PC-9 (cell line): ENCODE results near the gene MACROD2. TPM values are rescaled to one million over a fixed set of nuclear protein-coding genes. Genes with fewer than 3 reads are reported as not detected.
A peak's percentile ranks its signal among the peaks of the same experiment; 100 is the strongest.

Source experiments
- BruUV-seq: library from RNA; stranded (reverse); fragments of 400-500 nt; replicated peaks from 2 replicates; lab custom pipeline; 2021; lab: Mats Ljungman, UMichigan
- CTCF ChIA-PET: fragments of 300-600 bp; sonication (Branson Sonifier 250); formaldehyde crosslinking; loops from one replicate; lab custom pipeline; 2022; ENCODE audit warnings: antibody characterized with exemption; lab: Charles Lee
- POLR2A ChIA-PET: fragments of 300-600 bp; sonication (Branson Sonifier 250); formaldehyde crosslinking; loops from one replicate; lab custom pipeline; 2022; ENCODE audit warnings: antibody characterized with exemption; ENCODE audit not compliant: unreplicated experiment; lab: Charles Lee
- DNase-seq, 2 experiments: peaks; one replicate each; pipeline versions ENCODE4 v3.0.0 to v3.0.0-alpha.2; 2015 to 2022; ENCODE audit warnings: mixed read lengths in 1 of 2
- H2AFZ ChIP-seq: fragments of 200-600 bp; sonication (generic); 2 replicates; pipeline ENCODE4 v1.8.1; 2017; ENCODE audit warnings: antibody characterized with exemption
- H3F3A ChIP-seq: fragments of 200-600 bp; sonication (generic); 2 replicates; pipeline ENCODE4 v1.8.1; 2017; ENCODE audit warnings: antibody characterized with exemption, mild to moderate bottlenecking, low read depth; ENCODE audit not compliant: insufficient read depth
- H3K27ac ChIP-seq: fragments of 200-600 bp; sonication (generic); 2 replicates; pipeline ENCODE4 v1.6.1; 2016; ENCODE audit warnings: mixed run types
- H3K27me3 ChIP-seq: fragments of 200-600 bp; sonication (generic); 2 replicates; pipeline ENCODE4 v1.6.1; 2016; ENCODE audit warnings: low read depth, mixed run types; ENCODE audit not compliant: insufficient read depth
- H3K36me3 ChIP-seq: fragments of 200-600 bp; sonication (generic); 2 replicates; pipeline ENCODE4 v1.6.1; 2016; ENCODE audit warnings: low read depth, mixed run types
- H3K4me1 ChIP-seq: fragments of 200-600 bp; sonication (generic); replicated peaks from 2 replicates; pipeline ENCODE4 v1.6.1; 2016; ENCODE audit warnings: mixed run types; ENCODE audit not compliant: insufficient read depth
- H3K4me2 ChIP-seq: fragments of 200-600 bp; sonication (generic); 2 replicates; pipeline ENCODE4 v1.6.1; 2017; ENCODE audit warnings: mixed run types
- H3K4me3 ChIP-seq: fragments of 200-600 bp; sonication (generic); 2 replicates; pipeline ENCODE4 v1.6.1; 2016; ENCODE audit warnings: mixed run types
- H3K79me2 ChIP-seq: fragments of 200-600 bp; sonication (generic); 2 replicates; pipeline ENCODE4 v1.6.1; 2017; ENCODE audit warnings: low read depth, mixed run types
- H3K9me2 ChIP-seq: fragments of 200-600 bp; sonication (generic); 2 replicates; pipeline ENCODE4 v1.8.1; 2017; ENCODE audit warnings: mild to moderate bottlenecking; ENCODE audit not compliant: insufficient read depth
- H3K9me3 ChIP-seq: fragments of 200-600 bp; sonication (generic); 2 replicates; pipeline ENCODE4 v1.8.1; 2016; ENCODE audit warnings: low read depth; ENCODE audit not compliant: insufficient read depth
- H4K20me1 ChIP-seq: fragments of 200-600 bp; sonication (generic); 2 replicates; pipeline ENCODE4 v1.8.1; 2017; ENCODE audit not compliant: insufficient read depth
- EZH2 ChIP-seq: fragments of 200-600 bp; sonication (generic); IDR thresholded peaks from 2 replicates; pipeline ENCODE4 v1.8.0; 2017; ENCODE audit warnings: antibody characterized with exemption, low read depth
- intact Hi-C: fragments of 100-400 bp; cut with micrococcal nuclease; formaldehyde crosslinking; loops from one replicate; pipeline ENCODE4 v1.10.0; 2022; ENCODE audit not compliant: unreplicated experiment
- total RNA-seq: library from RNA; stranded (reverse); gene quantifications from 2 replicates; pipeline ENCODE4 v1.2.3, GENCODE V29; 2021
- TF ChIP-seq, protein P1 (sequence below): fragments of 200-600 bp; sonication (generic); conservative IDR thresholded peaks from 2 replicates; pipeline ENCODE4 v1.6.1; 2017; ENCODE audit warnings: mixed run types, antibody characterized with exemption, mild to moderate bottlenecking, moderate library complexity

The MACROD2 gene
- total RNA-seq, 1 experiment from 2014 or later: 11.4 TPM

DNA sequence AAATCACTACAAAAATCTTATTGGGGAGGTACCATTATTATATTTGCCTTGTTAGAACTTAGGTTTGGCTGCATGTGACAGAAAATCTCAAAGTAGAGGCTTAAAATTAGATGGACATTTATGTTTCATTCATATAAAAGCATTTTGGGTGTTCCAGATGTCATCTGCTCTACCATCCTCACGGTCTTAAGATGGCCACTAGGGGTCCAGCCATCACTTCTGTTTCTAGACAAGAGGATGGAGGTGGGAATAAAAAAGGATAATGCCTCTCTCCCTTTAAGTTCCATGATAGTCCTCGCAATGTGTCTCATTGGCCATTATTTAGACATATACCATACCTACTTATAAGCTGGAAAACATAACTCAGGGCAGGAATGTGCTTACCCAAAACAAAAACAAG lies 1648.4 kb downstream of the MACROD2 start:
- BruUV-seq: no TSS peak
- H3K9me3 ChIP-seq: no peaks in the 10 kb centered on the region
- no peaks in the 10 kb centered on the region for H3K36me3 ChIP-seq
- no peaks in the 10 kb centered on the region for H3K4me1 ChIP-seq
- no peaks in the 10 kb centered on the region for H3F3A ChIP-seq
- no peak overlapping the region for H3K27ac ChIP-seq
- ChIA-PET CTCF (no interaction called here), POLR2A (no interaction called here)
- no peak for DNase-seq
- no peak overlapping the region for H2AFZ ChIP-seq
- no peak overlapping the region for H3K4me3 ChIP-seq
- no peaks in the 10 kb centered on the region for H4K20me1 ChIP-seq
- no peaks in the 10 kb centered on the region for H3K27me3 ChIP-seq
- TF ChIP-seq EZH2: no peak
- TF ChIP-seq, protein P1, sequence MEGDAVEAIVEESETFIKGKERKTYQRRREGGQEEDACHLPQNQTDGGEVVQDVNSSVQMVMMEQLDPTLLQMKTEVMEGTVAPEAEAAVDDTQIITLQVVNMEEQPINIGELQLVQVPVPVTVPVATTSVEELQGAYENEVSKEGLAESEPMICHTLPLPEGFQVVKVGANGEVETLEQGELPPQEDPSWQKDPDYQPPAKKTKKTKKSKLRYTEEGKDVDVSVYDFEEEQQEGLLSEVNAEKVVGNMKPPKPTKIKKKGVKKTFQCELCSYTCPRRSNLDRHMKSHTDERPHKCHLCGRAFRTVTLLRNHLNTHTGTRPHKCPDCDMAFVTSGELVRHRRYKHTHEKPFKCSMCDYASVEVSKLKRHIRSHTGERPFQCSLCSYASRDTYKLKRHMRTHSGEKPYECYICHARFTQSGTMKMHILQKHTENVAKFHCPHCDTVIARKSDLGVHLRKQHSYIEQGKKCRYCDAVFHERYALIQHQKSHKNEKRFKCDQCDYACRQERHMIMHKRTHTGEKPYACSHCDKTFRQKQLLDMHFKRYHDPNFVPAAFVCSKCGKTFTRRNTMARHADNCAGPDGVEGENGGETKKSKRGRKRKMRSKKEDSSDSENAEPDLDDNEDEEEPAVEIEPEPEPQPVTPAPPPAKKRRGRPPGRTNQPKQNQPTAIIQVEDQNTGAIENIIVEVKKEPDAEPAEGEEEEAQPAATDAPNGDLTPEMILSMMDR: peak; percentile 47; the same call in 1 of the 2 replicates
- intact Hi-C loops: loop anchor here (5.0 kb wide), 1 partner anchor 834 kb away; no protein-coding TSS in a partner anchor
- H3K79me2 ChIP-seq: no peaks in the 10 kb centered on the region
- H3K4me2 ChIP-seq: no peak overlapping the region
- H3K9me2 ChIP-seq: no peaks in the 10 kb centered on the region

DNA sequence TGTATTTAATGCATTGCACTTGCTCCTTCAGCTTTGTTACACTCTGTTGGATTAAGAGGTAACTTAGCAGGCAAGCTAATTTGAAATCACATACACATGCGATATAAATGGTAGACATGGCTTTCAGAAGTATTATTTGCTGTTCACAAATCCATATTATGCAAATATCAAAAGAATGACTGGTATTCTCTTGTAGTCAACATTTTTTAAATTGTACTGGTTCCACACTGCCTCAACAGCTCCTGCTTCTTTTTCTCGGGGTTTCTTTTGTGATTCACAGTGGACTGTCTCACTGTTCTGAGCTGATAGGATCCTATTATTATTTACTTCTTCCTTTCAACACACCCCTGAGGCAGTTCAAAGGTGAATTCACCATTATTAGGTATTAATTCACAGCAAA lies 1650.5 kb downstream of the MACROD2 start:
- Histone ChIP-seq H3K79me2 (no peaks in the 10 kb centered on the region), H3K27me3 (no peaks in the 10 kb centered on the region), H4K20me1 (no peaks in the 10 kb centered on the region), H2AFZ (no peak overlapping the region), H3K9me3 (no peaks in the 10 kb centered on the region), H3K9me2 (no peaks in the 10 kb centered on the region), H3K36me3 (no peaks in the 10 kb centered on the region), H3K4me2 (no peak overlapping the region), H3K4me1 (no peaks in the 10 kb centered on the region), H3K4me3 (no peak overlapping the region), H3F3A (no peaks in the 10 kb centered on the region), H3K27ac (no peak overlapping the region)
- TF ChIP-seq, protein P1: no peak
- no peak for TF ChIP-seq EZH2
- DNase-seq: no peak
- CTCF ChIA-PET: no interaction called here
- POLR2A ChIA-PET: no interaction called here
- BruUV-seq: no TSS peak
- intact Hi-C loops: no loop called here

GRCh38 chr20:15653396-15654207 lies 1658.3 kb downstream of the MACROD2 start:
- H4K20me1 ChIP-seq: no peaks in the 10 kb centered on the region
- H3K9me3 ChIP-seq: no peaks in the 10 kb centered on the region
- ChIA-PET POLR2A (no interaction called here), CTCF (interaction anchor here (0.6 to 0.7 kb wide), 3 partner anchors 408 to 868 kb away, joined by 3 to 4 read pairs (median 3); no protein-coding TSS in a partner anchor)
- no peak overlapping the region for H3K4me2 ChIP-seq
- intact Hi-C loops: no loop called here
- H3K4me3 ChIP-seq: no peak overlapping the region
- no peak for DNase-seq
- H3K36me3 ChIP-seq: no peaks in the 10 kb centered on the region
- 0 out of 2 replicates have a peak, but pooled peaks cover 5% of the 10 kb centered on the region for H3K4me1 ChIP-seq
- H3K27ac ChIP-seq: no peak overlapping the region
- H3K9me2 ChIP-seq: no peaks in the 10 kb centered on the region
- H3F3A ChIP-seq: peaks cover 3% of the 10 kb centered on the region; the same call in 1 of the 2 replicates
- BruUV-seq: no TSS peak
- no peaks in the 10 kb centered on the region for H3K27me3 ChIP-seq
- no peak for TF ChIP-seq EZH2
- TF ChIP-seq, protein P1: no peak
- H3K79me2 ChIP-seq: no peaks in the 10 kb centered on the region
- H2AFZ ChIP-seq: no peak overlapping the region
